Activated T-helper 9 cell treated with anti-CD3 and anti-CD28 coated beads, Interleukin-2, amount 50 U/mL, for 16 hours (primary cell): ENCODE data around the gene AGK.
"Not testable (repeated sequence)": the region's sequence is repeated elsewhere in the genome, so short reads cannot be mapped to it uniquely, and the experiment has no call there.

ENCODE experiments used
- DNase-seq: peaks from one replicate; pipeline ENCODE4 v3.0.0-alpha.2; 2020; ENCODE audit warnings: low read depth

The AGK gene

DNA sequence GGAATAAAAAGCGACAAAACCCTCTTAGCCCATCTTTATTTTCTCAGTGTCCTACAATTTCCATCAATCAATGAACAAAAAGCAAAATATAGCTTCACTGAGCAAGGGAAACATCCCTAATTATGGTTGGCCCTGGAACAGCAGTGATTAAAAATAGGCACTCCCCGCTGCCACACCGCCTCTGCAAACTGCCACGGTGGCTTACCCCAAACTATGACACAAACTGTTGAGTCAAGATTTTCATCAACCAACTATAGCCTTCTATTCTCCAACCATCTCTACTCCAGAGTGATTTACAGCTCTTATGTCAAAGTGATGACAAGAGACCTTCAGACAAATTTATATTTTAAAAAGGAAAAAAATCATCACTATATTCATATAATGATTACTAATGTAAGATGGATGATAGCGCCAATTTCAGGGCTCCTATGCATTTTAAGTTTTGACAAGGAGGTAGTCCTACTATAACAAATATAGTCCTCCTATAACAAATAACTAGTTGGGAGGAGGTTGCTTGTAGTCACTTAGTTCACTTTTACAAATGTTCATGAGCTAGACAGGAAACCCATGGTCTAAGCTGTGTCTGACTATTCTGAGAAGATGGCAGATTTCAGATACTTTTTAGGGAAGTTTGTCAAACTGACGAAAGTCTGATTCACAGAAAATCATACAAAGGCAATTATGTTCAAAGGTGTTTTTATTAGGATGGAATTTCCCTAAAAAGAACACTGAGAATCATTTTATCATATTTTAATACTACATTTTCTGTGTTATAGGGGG, 124.4 kb downstream of the AGK start:
- no peak for DNase-seq

DNA sequence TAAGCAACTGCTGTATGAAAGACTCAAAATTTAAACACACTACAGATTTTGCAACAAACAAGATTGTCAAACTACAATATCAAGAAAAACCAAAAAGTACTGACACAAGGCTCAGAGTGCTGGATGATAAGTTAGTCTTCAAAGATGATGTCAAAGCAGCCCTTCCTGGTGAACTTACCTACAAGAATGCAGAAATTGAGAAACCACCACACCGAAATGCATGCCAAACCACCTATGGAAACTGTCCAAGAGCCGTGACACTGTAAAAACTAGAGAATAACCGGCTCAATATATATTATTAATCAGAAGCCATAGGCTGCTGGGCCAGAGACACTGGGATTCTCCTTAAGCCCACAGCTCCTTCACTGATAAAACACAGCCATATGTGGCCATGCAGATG, 125.4 kb downstream of the AGK start:
- no peak for DNase-seq

DNA sequence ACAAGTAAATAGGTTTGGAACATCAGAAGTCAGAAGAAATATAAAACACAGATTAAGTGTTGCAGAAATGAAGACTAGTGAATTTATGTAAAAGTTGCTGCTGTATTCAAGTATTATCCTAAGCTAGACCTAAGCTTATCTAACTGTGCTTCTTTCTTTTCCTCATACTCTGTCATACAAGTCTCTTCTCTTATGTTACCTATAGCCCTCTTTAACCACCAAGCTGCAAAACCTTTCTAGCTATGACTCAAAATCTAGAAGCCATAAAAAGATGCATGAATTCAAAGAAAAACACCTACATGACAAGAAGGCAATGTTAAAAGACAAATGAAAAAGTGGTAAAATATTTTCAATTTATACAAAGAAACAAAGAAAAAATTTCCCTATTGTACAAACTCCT, 127.8 kb downstream of the AGK start:
- DNase-seq: no peak

DNA sequence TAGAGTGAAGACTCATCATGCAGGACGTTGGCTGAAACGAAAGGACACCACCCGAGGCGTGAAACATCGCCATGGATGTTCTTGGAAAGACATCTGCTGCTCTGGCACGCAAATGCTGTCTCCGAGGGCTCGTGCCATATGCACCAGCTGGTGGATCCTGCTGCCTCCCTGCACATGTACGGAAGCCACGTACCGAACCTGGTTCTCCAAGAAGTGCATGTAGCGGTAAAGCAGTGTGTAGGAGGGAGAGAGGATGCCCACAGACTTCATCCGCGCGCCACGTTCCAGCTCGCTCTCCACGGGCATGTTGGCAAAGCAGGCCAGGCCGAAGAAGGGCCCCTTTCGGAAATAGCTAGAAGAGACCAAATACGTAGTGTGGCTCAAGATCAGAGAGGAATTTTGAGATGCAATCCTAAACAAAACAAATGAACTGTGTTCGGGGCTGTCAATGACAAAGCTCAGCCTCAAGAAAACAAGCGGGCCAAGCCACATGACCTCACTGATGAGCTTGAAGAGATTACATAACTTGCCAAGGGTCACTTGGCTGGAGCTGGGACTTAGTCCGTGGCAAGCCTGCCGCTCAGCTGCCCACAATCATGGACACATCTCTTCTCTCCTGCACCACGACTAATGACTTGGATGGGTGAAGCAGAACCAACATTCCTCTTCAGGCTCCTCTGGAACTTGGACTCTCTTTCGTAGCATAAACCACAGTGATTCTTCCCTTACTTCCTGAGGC, 134.2 kb downstream of the AGK start:
- no peak for DNase-seq

DNA sequence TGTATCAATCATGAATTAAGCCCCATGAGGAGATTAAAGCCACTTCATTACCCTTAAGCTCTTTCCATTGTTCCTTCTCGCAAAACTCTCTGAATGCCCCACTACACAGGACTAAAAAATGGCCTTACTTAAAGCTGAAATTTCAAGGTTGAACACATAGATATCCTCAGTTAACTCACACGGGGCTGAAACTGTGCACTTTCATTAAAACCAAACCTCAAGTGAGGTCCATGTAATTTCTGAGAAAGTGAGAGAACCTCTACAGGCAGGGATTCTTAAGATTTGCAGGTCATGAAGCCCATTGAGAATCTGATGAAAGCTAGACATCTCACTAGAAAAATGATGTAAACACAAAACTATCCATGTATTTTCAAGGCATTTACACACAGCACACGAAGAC, 134.9 kb downstream of the AGK start:
- no peak for DNase-seq

DNA sequence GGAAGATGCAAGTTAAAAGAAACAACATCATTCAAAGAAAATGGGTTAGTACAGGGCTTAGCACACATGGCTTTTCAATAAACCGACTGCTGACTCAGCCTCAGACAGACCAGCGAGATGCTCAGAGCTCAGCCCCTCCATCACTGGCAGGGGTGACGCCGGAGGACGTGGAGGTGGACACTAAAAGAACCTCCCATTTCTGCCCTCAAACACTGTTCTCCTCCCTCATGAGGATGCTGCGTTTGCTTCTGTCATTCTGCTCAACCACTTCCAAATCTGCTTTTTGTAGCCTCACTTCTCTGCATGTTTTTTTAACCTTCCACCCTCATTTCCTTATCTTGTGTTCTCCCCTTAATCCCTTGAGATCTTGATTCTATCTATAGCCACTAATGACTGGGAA, 135.5 kb downstream of the AGK start:
- DNase-seq: no peak

DNA sequence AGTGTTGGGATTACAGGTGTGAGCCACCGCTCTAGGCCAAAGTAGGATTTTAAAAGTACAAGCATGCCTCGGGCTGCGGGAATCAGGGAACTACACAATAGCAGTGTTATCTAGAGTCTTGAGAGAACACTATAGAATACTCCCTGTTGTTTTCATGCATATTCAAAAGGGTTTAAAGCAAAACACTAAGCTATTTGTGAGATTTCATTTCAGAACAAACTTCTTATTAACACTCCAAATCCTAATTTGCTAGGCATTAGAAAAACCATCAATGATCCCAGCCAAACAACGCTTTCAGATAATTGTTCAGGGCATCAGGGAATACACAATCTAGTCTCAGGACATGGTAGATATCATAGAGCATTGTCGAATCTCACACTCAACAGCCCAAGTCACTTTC, 136.8 kb downstream of the AGK start:
- DNase-seq: no peak

DNA sequence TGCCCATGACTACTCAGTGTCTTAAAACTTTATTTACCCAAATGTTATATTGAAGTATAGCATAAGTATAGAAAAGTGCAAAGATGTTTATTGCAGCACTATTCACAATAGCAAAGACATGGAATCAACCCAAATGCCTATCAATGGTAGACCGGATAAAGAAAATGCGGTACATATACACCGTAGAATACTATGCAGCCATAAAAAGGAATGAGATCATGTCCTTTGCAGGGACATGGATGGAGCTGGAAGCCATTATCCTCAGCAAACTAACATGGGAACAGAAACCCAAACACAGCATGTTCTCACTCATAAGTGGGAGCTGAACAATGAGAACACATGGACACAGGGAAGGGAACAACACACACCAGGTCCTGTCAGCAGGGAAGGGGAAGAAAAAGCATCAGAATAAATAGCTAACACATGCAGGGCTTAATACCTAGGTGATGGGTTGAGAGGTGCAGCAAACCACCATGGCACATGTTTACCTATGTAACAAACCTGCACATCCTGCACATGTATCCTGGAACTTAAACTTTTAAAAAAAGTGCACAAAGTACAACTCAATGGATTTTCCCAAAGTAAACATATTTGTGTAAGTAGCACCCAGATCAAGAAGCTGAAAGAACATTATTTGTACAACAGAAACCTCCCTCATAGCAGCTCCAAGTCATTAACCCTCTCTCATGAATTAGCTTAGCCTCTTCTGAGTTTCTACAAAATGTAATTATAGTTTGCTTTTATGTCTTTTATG, 138.0 kb downstream of the AGK start:
- DNase-seq: not testable (repeated sequence)

DNA sequence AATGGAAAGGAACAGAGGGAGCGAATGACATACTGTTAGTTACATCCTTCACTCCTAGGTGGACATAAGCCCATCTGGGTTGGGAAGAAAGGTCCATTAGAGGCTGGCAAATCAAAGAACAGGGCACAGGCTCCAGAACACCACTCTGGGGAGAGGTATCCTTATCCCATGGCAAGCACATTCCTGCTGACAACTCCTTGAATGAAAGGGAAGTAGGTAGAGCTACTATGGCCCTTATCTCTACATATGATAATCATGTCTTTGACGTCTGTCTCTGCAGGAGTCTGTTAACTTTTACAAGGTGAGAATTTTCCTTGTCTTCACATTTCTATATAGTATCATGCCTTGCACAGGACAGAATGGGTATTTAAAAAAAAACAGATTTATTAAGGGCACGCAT, 140.3 kb downstream of the AGK start:
- DNase-seq: no peak

DNA sequence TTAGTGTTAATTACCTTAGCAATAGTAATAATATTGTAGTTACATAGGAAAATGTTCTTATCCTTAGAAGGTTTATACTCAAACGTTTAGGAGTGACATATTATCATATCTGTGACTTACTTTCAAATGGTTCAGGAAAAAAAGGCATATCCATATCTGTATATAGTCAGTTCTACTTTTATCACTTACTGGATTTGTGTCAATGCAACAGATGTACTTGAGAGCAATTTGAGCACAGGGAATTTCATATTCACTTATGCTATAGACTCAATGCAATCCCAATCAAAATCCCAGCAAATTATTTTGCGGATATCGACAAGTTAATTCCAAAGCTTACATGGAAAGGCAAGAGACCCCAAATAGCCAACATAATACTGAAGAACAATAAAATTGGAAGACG, 140.8 kb downstream of the AGK start:
- DNase-seq: no peak

DNA sequence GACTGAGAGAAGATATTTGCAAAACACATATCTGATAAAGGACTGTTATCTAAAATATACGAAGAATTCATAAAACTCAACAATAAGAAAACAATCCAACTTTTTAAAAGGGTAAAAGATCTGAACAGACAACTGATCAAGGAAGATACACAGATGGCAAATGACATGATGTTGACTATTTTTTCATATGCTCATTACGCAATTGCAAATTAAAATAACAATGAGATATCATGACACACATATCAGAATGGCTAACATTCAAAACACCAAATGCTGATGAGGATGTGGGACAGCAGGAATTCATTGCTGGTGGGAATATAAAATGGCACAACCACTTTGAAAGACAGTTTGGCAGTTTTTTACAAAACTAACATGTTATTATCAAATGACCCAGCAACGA, 141.9 kb downstream of the AGK start:
- no peak for DNase-seq

DNA sequence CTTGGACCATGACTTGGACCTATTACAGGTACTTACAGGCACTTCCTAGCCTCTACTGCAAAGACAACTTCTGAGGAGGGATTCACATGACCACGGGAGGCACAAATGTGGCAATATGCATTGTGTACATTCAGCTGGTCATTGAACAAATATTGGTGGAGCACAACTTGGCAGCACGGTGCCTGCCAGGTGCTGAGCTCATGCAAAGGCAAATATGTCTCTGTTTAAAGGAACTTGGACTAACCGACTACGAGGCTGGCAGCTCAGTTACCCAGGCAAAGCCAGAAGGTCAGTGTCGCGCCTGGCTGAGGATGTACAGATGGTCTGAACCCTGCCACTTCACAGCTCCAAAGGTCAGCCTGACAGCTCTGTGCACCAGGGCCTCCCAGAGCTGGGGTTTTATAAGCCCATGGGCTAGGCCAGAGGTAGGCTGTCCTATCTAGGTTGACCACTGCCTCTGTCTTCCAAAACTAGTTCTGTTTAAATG, 144.6 kb downstream of the AGK start:
- no peak for DNase-seq

DNA sequence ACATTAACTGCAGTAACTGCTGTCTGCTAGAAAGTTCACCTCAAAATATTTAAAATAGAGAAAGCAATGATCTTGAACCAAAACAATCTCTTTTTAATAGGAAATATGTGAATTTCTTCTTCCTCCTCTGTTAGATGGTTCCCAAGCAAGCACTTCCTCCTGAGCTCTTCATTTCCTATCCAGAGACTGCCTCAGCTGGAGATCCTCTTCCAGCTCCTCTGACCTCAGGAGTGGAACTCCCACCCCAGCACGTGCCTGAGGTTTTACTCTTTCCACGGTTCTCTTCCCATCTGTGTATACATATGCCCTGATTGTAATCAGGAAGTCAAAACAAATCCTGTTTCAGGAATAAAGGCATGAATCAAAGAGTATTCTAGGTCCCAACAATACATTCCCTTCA, 145.1 kb downstream of the AGK start:
- DNase-seq: no peak

DNA sequence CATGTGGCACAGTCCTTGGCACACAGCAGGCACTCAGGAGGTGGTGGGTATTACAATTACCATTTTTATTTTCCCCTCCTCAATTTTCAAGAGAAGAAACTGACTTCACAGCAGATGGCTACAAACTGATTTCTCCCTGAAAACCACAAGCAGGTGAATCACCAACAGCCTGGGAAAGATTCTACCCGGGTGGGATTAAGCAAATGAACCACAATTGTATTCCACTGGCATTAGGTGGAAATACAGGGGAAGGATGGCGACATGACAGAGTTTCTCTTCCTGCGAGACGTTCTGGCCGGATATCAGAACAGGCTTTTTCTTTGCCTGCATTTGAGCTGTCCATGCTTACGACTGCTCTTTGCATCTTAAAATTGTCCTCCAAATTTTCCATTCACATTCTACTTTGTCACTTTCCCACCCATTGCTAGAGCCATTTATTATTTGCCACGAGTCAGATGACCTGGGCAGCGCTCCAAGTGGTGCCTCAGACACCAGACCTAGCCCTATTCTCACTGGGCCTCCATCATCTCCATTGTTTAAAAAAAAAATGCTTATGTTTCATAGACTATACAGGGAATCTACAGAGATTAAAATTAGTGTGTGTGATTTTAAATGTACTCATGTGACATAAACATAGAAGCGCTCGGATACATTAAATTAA, 146.1 kb downstream of the AGK start:
- DNase-seq: no peak

DNA sequence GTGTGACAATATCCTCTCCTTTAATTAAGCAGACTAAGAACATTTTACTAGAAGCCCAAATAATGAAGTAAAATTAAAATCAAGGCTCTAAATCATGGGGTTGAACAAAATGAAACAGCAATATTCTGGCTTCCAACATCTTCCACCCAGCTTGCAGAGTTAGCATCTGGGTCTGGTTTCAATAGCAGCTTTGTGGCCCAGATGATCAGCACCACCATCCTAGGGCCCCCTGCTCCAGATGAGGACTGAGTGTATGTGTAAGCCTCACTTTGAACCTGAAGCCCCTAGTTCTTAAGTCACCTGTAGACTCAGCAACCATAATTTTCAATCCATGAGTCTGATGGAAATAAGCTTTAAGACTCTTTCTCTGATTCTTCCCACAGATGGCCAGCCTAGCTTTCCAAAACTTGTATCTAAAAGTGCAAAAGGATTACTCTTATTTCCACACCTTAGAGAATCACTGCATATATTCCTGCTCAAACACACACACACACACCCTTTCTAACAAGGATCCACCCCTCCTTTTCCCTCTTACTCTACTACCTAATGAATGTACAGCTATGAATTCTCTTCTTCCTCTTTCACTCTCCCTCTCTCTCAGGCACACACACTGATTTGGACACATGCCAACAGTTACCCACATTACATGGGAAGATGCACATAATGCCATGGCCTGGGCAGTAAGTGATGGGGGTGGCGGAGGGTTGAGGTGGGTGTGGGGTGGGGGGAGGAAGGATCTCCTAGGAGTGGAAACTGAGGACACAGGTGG, 147.2 kb downstream of the AGK start:
- DNase-seq: no peak

DNA sequence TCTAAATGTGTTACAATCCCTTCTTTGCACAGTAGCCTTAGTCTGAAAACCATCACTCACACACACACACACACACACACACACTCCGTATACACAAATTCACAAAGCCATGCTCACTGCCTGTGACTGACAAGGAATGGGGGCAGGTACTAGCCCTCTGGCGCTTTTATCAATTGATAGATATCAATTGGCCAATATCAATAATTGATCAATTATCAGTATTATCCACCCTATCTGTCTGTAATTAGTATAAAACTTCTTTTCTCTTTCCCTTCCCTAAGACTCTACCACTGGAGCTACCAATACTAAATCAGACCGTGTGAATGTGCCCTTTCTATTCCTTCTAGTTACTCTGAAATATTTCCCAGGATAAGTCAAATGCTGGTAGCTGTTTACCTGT, 148.7 kb downstream of the AGK start:
- DNase-seq: no peak

DNA sequence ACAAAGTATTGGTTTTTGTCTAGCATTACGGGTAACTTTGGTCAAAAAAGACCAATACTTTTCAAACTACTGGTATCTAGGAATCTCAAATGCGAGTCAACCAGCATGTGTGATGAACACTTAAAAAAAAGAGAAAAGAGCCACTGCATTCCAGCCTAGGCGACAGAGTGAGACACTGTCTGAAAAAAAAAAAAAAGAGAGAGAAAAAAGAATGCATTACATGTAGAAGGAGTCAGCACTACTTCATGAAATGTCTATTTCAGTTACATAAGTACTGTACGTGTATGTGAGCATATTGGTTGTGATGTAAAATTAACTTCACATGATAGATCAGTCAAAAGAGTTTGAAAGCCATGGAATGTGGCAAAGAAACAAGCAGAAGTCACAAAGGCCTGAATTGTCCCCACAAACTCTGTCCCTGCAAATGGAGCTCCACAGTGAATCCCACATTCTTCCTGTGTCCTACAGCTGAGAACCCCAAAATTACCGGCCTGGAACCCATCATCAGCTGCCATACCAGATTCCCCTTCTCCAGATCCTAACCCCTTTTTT, 149.2 kb downstream of the AGK start:
- no peak for DNase-seq

DNA sequence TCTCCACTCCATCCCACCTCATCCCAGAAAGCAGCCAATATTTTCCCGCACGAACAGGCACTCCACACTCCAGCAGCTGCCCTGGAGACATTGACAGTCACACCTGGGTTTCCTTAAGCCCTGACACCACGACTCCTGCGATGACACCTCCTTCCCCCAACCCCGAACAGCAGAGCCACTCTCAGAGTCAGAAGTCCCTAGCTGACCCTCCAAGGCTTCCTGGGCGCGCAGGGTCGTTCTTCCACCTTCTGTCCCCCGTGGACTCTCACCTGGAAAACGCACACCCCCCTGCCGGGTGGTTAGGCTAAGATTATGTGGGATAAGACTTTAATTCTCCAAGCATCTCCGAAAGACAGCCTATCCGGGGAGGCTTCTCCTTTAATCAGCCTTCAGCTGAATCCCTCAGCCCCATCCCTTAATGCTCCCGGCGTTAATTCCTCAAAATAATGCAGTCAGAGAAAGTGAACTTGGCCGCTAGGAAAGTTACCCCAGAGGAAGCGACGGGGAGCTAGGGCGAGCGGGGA, 149.7 kb downstream of the AGK start:
- DNase-seq: no peak

DNA sequence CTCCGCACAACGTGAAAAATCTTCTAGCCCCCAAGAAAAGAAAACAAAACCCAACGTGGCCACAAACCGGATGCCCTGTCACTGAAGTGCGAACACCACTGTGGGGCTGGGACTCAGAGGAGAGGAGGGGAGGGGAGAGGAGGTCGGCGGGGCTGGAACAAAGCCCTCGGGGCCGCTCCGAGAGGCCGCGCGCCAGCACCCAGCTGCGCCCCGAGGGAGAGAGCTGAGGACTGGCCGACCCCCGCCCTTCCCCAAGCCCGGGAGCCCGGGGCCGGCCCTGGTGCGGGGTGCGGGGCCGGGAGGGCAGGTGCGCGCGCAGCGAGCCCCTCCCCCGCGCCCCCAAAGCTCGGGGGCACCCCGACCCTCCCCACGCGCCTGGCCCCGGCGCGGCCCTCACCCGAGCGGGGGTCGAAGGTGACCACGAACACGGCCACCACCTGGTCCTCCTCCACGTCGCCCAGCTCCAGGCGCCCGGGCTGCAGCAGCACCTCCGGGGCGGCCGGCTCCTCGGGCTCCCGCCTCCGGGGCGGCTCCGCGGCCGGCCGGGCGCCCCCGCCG, 150.4 kb downstream of the AGK start:
- peak; percentile 56 for DNase-seq

DNA sequence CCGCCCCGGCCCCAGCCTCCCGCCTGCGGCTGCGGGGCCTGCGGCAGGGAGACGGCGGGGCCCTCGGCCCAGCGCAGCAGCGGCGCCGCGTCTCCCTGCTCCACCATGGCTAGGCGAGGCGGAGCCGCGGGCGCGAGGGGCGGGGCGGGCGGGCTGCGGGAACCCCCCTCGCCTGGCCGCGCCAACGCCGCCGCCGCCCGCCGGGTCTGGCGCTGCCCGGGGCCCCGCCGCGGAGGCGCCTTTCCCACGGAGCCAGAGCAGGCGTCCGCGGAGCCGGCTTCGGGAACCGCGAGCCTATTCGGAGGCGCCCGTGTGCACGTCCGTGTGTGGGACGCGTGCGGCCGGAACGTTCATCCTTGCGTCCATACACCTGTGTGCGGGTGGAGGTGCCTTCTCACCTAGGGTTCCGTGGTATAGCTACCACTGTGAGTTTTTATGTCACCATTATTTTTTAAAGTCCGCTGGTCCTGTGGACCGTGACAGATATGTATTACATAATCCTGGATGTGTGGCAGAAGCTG, 150.9 kb downstream of the AGK start, which contains the start of gene DENND11:
TSS of gene DENND11 (minus strand) at position 120 of the 521 bp plus-strand sequence. CDS start at position 107, 13 bp downstream.
- peak; percentile 48 for DNase-seq
